PFSK-1 (cell line): ENCODE data around the gene RSPO3.

Source experiments
- FOXP2 ChIP-seq: optimal IDR thresholded peaks from 2 replicates; pipeline ENCODE3; 2011; ENCODE audit warnings: borderline replicate concordance, control low read depth, inconsistent platforms; ENCODE audit not compliant: insufficient read depth; ENCODE audit errors: extremely low read length, extremely low read depth
- POLR2AphosphoS5 ChIP-seq: IDR thresholded peaks from 2 replicates; pipeline ENCODE4 v1.6.1; 2012; ENCODE audit warnings: low read depth, mild to moderate bottlenecking, control low read depth, low read length, moderate library complexity
- TAF1 ChIP-seq: IDR thresholded peaks from 2 replicates; pipeline ENCODE4 v1.6.1; 2012; ENCODE audit warnings: low read length, control low read depth, borderline replicate concordance; ENCODE audit not compliant: insufficient read depth
- TF ChIP-seq, protein P1 (sequence below), 2 experiments: IDR thresholded peaks; 2 replicates each; pipeline versions ENCODE4 v1.6.1 to v1.8.0; 2011 to 2012; ENCODE audit warnings: low read depth in 2 of 2, low read length in 2 of 2, control low read depth in 1 of 2, inconsistent platforms in 1 of 2, mild to moderate bottlenecking in 1 of 2, moderate library complexity in 1 of 2; ENCODE audit not compliant: insufficient read depth in 1 of 2

DNA sequence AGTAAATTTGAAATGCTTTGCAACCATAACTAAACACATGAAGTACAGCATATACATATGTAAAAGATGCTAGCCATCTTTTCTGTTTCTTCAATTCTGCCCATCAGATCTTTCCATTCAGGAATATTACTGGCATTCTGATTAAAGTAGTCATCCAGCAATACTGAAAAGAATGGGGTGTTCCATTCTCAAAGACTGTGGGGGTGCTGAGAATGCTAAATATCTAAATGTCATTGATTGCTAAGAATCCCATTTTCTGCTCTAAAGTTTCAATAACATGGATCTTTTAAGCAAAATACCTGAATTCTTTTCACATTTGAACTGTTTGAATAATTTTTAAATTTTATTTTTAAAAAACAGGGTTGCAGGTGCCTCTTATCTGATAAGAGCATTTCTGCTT, 6.2 kb downstream of the RSPO3 start:
- TF ChIP-seq, protein P1, sequence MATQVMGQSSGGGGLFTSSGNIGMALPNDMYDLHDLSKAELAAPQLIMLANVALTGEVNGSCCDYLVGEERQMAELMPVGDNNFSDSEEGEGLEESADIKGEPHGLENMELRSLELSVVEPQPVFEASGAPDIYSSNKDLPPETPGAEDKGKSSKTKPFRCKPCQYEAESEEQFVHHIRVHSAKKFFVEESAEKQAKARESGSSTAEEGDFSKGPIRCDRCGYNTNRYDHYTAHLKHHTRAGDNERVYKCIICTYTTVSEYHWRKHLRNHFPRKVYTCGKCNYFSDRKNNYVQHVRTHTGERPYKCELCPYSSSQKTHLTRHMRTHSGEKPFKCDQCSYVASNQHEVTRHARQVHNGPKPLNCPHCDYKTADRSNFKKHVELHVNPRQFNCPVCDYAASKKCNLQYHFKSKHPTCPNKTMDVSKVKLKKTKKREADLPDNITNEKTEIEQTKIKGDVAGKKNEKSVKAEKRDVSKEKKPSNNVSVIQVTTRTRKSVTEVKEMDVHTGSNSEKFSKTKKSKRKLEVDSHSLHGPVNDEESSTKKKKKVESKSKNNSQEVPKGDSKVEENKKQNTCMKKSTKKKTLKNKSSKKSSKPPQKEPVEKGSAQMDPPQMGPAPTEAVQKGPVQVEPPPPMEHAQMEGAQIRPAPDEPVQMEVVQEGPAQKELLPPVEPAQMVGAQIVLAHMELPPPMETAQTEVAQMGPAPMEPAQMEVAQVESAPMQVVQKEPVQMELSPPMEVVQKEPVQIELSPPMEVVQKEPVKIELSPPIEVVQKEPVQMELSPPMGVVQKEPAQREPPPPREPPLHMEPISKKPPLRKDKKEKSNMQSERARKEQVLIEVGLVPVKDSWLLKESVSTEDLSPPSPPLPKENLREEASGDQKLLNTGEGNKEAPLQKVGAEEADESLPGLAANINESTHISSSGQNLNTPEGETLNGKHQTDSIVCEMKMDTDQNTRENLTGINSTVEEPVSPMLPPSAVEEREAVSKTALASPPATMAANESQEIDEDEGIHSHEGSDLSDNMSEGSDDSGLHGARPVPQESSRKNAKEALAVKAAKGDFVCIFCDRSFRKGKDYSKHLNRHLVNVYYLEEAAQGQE (IDR thresholded peaks at IDR 0.05; ENCODE audit: insufficient read depth in 1 of 2, low read depth in 2 of 2, low read length in 2 of 2): no peak
- TF ChIP-seq POLR2AphosphoS5 (no peak), FOXP2 (no peak), TAF1 (no peak)
